PFSK-1 (cell line): Measurements from ENCODE around the gene LYSET.

Experiments
- SIN3A ChIP-seq: IDR thresholded peaks from 2 replicates; pipeline ENCODE4 v1.6.1; 2012; ENCODE audit warnings: mild to moderate bottlenecking, low read length, moderate library complexity, borderline replicate concordance; ENCODE audit not compliant: insufficient read depth
- TAF1 ChIP-seq: IDR thresholded peaks from 2 replicates; pipeline ENCODE4 v1.6.1; 2012; ENCODE audit warnings: low read length, control low read depth, borderline replicate concordance; ENCODE audit not compliant: insufficient read depth

DNA sequence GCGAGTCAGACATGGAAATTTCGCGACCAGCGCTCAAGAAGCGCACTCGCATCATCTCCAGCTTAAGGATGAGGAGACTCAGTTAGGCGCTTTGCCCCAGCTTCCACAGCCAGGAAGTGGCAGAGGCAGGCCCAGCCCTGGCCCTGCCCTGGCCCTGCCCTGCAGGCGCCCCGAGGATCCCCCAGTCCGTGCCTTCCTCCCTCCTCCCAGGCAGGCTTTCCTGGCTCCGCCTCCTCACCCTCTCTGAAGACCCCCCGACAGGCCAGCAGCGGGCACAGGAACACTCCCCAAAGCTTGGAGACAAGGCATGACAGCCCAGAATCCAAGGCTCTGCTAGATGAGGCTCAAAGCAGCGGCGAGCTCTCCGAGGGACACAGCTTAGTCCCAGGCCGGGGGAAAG lies 47.0 kb downstream of the LYSET start:
- TF ChIP-seq TAF1: no peak
- TF ChIP-seq SIN3A: no peak
